Parathyroid adenoma (tissue), 2 donors: Measurements from ENCODE around the gene PNPLA6.

ENCODE experiments used
- H2AFZ ChIP-seq: fragments of 300-600 bp; sonication (generic); one replicate; pipeline ENCODE4 v1.7.0; 2017; ENCODE audit warnings: antibody characterized with exemption, mild to moderate bottlenecking
- H3K27ac ChIP-seq: fragments of 300-600 bp; sonication (generic); one replicate; pipeline ENCODE4 v1.7.0; 2017
- H3K27me3 ChIP-seq: fragments of 300-600 bp; sonication (generic); one replicate; pipeline ENCODE4 v1.7.0; 2017; ENCODE audit warnings: low read length; ENCODE audit not compliant: control insufficient read depth, insufficient read depth
- H3K36me3 ChIP-seq: fragments of 300-600 bp; sonication (generic); one replicate; pipeline ENCODE4 v1.7.0; 2017; ENCODE audit warnings: low read length; ENCODE audit not compliant: control insufficient read depth, insufficient read depth
- H3K4me1 ChIP-seq: fragments of 300-600 bp; sonication (generic); one replicate; pipeline ENCODE4 v1.7.0; 2017; ENCODE audit warnings: control low read depth
- H3K4me2 ChIP-seq: fragments of 300-600 bp; sonication (generic); one replicate; pipeline ENCODE4 v1.7.0; 2017; ENCODE audit warnings: low read length
- H3K4me3 ChIP-seq: fragments of 300-600 bp; sonication (generic); one replicate; pipeline ENCODE4 v1.7.0; 2017; ENCODE audit warnings: low read depth, low read length
- H3K79me2 ChIP-seq: fragments of 300-600 bp; sonication (generic); one replicate; pipeline ENCODE4 v1.7.0; 2017; ENCODE audit warnings: control low read depth
- H3K9ac ChIP-seq: fragments of 300-600 bp; sonication (generic); one replicate; pipeline ENCODE4 v1.7.0; 2017; ENCODE audit warnings: mild to moderate bottlenecking
- H3K9me3 ChIP-seq: fragments of 300-600 bp; sonication (generic); one replicate; pipeline ENCODE4 v1.7.0; 2017; ENCODE audit warnings: low read length; ENCODE audit not compliant: control insufficient read depth
- TF ChIP-seq, protein P1 (sequence below): fragments of 300-600 bp; sonication (generic); IDR thresholded peaks from one replicate; pipeline ENCODE4 v1.7.0; 2017; ENCODE audit warnings: antibody characterized with exemption, mild to moderate bottlenecking
- donor health status: primary hyperparathyroidism.

Gene PNPLA6

GRCh38 chr19:7529246-7529600 lies 6.3 kb upstream of the PNPLA6 start:
- H3K27me3 ChIP-seq, result no peaks in the 10 kb centered on the region
- no peak overlapping the region for H3K4me2 ChIP-seq
- TF ChIP-seq, protein P1, sequence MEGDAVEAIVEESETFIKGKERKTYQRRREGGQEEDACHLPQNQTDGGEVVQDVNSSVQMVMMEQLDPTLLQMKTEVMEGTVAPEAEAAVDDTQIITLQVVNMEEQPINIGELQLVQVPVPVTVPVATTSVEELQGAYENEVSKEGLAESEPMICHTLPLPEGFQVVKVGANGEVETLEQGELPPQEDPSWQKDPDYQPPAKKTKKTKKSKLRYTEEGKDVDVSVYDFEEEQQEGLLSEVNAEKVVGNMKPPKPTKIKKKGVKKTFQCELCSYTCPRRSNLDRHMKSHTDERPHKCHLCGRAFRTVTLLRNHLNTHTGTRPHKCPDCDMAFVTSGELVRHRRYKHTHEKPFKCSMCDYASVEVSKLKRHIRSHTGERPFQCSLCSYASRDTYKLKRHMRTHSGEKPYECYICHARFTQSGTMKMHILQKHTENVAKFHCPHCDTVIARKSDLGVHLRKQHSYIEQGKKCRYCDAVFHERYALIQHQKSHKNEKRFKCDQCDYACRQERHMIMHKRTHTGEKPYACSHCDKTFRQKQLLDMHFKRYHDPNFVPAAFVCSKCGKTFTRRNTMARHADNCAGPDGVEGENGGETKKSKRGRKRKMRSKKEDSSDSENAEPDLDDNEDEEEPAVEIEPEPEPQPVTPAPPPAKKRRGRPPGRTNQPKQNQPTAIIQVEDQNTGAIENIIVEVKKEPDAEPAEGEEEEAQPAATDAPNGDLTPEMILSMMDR, result no peak
- H3K9ac ChIP-seq, result no peak overlapping the region
- H3K79me2 ChIP-seq, result peaks cover under 1% of the 10 kb centered on the region
- H3K4me3 ChIP-seq, result no peak overlapping the region
- H3K4me1 ChIP-seq, result no peaks in the 10 kb centered on the region
- H2AFZ ChIP-seq, result no peak overlapping the region
- no peaks in the 10 kb centered on the region for H3K36me3 ChIP-seq
- H3K9me3 ChIP-seq, result no peaks in the 10 kb centered on the region
- no peak overlapping the region for H3K27ac ChIP-seq

DNA sequence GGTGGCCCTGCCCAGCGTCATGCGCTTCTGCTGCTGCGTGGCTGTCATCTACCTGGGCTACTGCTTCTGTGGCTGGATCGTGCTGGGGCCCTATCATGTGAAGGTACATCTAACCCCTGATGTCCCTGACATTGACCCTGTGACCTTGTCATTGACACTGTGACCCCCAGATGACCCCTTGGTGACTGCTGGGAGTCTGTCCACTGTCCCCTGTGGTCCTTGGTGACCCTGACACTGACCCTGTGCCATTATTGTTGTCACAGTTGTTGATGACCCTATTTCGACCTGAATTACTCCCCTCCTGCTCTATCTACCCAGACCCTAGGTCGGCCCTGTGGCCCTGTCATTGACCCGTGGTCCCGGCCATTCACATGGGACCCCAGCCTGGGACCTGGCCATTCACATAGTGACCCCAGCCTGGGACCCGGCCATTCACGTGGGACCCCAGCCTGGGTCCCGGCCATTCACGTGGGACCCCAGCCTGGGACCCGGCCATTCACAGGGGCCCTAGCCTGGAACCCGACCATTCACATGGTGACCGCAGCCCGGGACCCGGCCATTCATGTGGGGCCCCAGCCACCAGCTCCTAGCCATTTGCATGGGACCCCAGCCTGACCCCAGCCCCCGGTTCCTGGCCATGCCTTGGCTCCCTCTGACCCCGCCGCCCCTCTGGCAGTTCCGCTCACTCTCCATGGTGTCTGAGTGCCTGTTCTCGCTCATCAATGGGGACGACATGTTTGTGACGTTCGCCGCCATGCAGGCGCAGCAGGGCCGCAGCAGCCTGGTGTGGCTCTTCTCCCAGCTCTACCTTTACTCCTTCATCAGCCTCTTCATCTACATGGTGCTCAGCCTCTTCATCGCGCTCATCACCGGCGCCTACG lies 5.7 kb upstream of the PNPLA6 start:
- H3K79me2 ChIP-seq, result no peaks in the 10 kb centered on the region
- H3K4me3 ChIP-seq, result no peak overlapping the region
- H3K4me2 ChIP-seq, result no peak overlapping the region
- no peaks in the 10 kb centered on the region for H3K27me3 ChIP-seq
- no peak overlapping the region for H3K9ac ChIP-seq
- H3K36me3 ChIP-seq, result no peaks in the 10 kb centered on the region
- H3K4me1 ChIP-seq, result no peaks in the 10 kb centered on the region
- no peak overlapping the region for H2AFZ ChIP-seq
- H3K27ac ChIP-seq, result no peak overlapping the region
- TF ChIP-seq, protein P1, result no peak
- H3K9me3 ChIP-seq, result no peaks in the 10 kb centered on the region

- H3K27ac ChIP-seq, result peak overlapping the region; percentile 86
- peak overlapping the region; percentile 91 for H2AFZ ChIP-seq
- H3K9me3 ChIP-seq, result no peaks in the 10 kb centered on the region
These were observed 2.1 kb upstream of the PNPLA6 start for GRCh38 chr19:7533281-7533885.

GRCh38 chr19:7533925-7534480 lies 1.5 kb upstream of the PNPLA6 start:
- Histone ChIP-seq H3K4me2 (peak overlapping the region; percentile 61), H3K36me3 (no peaks in the 10 kb centered on the region), H3K9me3 (no peaks in the 10 kb centered on the region), H3K4me1 (no peaks in the 10 kb centered on the region), H3K27ac (peak overlapping the region; percentile 86), H3K27me3 (no peaks in the 10 kb centered on the region), H3K79me2 (no peaks in the 10 kb centered on the region), H3K4me3 (peak overlapping the region; percentile 62), H3K9ac (no peak overlapping the region), H2AFZ (peak overlapping the region; percentile 91)
- TF ChIP-seq, protein P1, result no peak

More at GRCh38 chr19:7533281-7533885, 2.1 kb upstream of the PNPLA6 start:
- Histone ChIP-seq H3K4me2 (peak overlapping the region; percentile 61), H3K36me3 (no peaks in the 10 kb centered on the region), H3K79me2 (no peaks in the 10 kb centered on the region), H3K4me1 (no peaks in the 10 kb centered on the region), H3K27me3 (no peaks in the 10 kb centered on the region), H3K4me3 (peak overlapping the region; percentile 62), H3K9ac (no peak overlapping the region)
- TF ChIP-seq, protein P1, result no peak
